ENCODE results near the gene TBC1D14.

GRCh38 chr4:7004331-7004730, 94.7 kb downstream of the TBC1D14 start:
- TF ChIP-seq POLR2A (IDR thresholded peaks at IDR 0.05), result no peak
- no peak for TF ChIP-seq CTCF (IDR thresholded peaks at IDR 0.05)

Data from testis (tissue), 2 donors.